ENCODE results near the gene C2orf69.

- TF ChIP-seq, protein P1, sequence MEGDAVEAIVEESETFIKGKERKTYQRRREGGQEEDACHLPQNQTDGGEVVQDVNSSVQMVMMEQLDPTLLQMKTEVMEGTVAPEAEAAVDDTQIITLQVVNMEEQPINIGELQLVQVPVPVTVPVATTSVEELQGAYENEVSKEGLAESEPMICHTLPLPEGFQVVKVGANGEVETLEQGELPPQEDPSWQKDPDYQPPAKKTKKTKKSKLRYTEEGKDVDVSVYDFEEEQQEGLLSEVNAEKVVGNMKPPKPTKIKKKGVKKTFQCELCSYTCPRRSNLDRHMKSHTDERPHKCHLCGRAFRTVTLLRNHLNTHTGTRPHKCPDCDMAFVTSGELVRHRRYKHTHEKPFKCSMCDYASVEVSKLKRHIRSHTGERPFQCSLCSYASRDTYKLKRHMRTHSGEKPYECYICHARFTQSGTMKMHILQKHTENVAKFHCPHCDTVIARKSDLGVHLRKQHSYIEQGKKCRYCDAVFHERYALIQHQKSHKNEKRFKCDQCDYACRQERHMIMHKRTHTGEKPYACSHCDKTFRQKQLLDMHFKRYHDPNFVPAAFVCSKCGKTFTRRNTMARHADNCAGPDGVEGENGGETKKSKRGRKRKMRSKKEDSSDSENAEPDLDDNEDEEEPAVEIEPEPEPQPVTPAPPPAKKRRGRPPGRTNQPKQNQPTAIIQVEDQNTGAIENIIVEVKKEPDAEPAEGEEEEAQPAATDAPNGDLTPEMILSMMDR (IDR thresholded peaks at IDR 0.05; ENCODE audit: insufficient read depth, low read length, poor library complexity, severe bottlenecking), result no peak
- TF ChIP-seq EZH2phosphoT487 (conservative IDR thresholded peaks at IDR 0.05; ENCODE audit: low read length), result no peak
Observed at GRCh38 chr2:199973703-199974102, 62.6 kb downstream of the C2orf69 start.

All from SU-DHL-6 (cell line).